ENCODE measurements around the gene TRAF3IP1. TPM values are rescaled to one million over a fixed set of nuclear protein-coding genes. Genes with fewer than 3 reads are reported as not detected.

The TRAF3IP1 gene
- total RNA-seq, 6 experiments from 2014 or later = 15.7 to 21.7 (median 17.6) TPM

GRCh38 chr2:238281826-238282480, 38.4 kb upstream of the TRAF3IP1 start:
- H3K36me3 Mint-ChIP-seq (ENCODE audit: low read depth) = no peaks in the 10 kb centered on the region
- peaks cover 20% of the 10 kb centered on the region for H3K4me1 Mint-ChIP-seq (ENCODE audit: low read depth)
- H3K27me3 Mint-ChIP-seq (ENCODE audit: insufficient read depth) = peaks cover 11% of the 10 kb centered on the region
- no peak overlapping the region for H3K4me3 Mint-ChIP-seq
- no peaks in the 10 kb centered on the region for H3K9me3 Mint-ChIP-seq
- no peak for DNase-seq
- no peak overlapping the region for H3K27ac Mint-ChIP-seq
- TF ChIP-seq CTCF (IDR thresholded peaks at IDR 0.05) = no peak

- Mint-ChIP-seq H3K27me3 (ENCODE audit: insufficient read depth) (peaks cover 11% of the 10 kb centered on the region), H3K36me3 (ENCODE audit: low read depth) (no peaks in the 10 kb centered on the region), H3K27ac (peak overlapping the region; percentile 56; the same call in 1 of the 2 replicates), H3K4me3 (no peak overlapping the region), H3K9me3 (no peaks in the 10 kb centered on the region), H3K4me1 (ENCODE audit: low read depth) (peaks cover 29% of the 10 kb centered on the region)
- no peak for TF ChIP-seq CTCF (IDR thresholded peaks at IDR 0.05)
- no peak for DNase-seq
These were observed 37.2 kb upstream of the TRAF3IP1 start for GRCh38 chr2:238282861-238283738.

- peaks cover 36% of the 10 kb centered on the region for H3K4me1 Mint-ChIP-seq (ENCODE audit: low read depth)
- peak overlapping the region; percentile 99 for H3K27ac Mint-ChIP-seq
- no peaks in the 10 kb centered on the region for H3K9me3 Mint-ChIP-seq
- H3K36me3 Mint-ChIP-seq (ENCODE audit: low read depth) = no peaks in the 10 kb centered on the region
- TF ChIP-seq CTCF (IDR thresholded peaks at IDR 0.05) = no peak
- H3K4me3 Mint-ChIP-seq = peak overlapping the region; percentile 86
- peaks cover 9% of the 10 kb centered on the region for H3K27me3 Mint-ChIP-seq (ENCODE audit: insufficient read depth)
- no peak for DNase-seq
These were observed 35.4 kb upstream of the TRAF3IP1 start for GRCh38 chr2:238284802-238285515.

GRCh38 chr2:238285653-238286082, 34.6 kb upstream of the TRAF3IP1 start:
- Mint-ChIP-seq H3K36me3 (ENCODE audit: low read depth) (no peaks in the 10 kb centered on the region), H3K27me3 (ENCODE audit: insufficient read depth) (peaks cover 9% of the 10 kb centered on the region), H3K4me3 (peak overlapping the region; percentile 86), H3K27ac (peak overlapping the region; percentile 99), H3K9me3 (no peaks in the 10 kb centered on the region), H3K4me1 (ENCODE audit: low read depth) (peaks cover 36% of the 10 kb centered on the region)
- no peak for TF ChIP-seq CTCF (IDR thresholded peaks at IDR 0.05)
- peak; percentile 98 for DNase-seq

- H3K4me3 Mint-ChIP-seq = peak overlapping the region; percentile 86
- no peak for DNase-seq
- H3K27me3 Mint-ChIP-seq (ENCODE audit: insufficient read depth) = peaks cover 9% of the 10 kb centered on the region
- no peak for TF ChIP-seq CTCF (IDR thresholded peaks at IDR 0.05)
- no peaks in the 10 kb centered on the region for H3K36me3 Mint-ChIP-seq (ENCODE audit: low read depth)
- H3K4me1 Mint-ChIP-seq (ENCODE audit: low read depth) = peaks cover 36% of the 10 kb centered on the region
- peak overlapping the region; percentile 99 for H3K27ac Mint-ChIP-seq
- H3K9me3 Mint-ChIP-seq = no peaks in the 10 kb centered on the region
These were observed 34.2 kb upstream of the TRAF3IP1 start for GRCh38 chr2:238286095-238286494.

All from HFFc6 (cell line).